Hypothalamus (tissue), 51 donors: Measurements from ENCODE around the gene OXSM.

Experiments used
- DNase-seq, 51 donors: peaks; one replicate each; lab custom pipeline; 2025; lab: John Stamatoyannopoulos, UW

OXSM gene

GRCh38 chr3:25789596-25790556 is at the start of gene OXSM:
Gene OXSM (plus strand): TSS chr3:25790090. CDS start chr3:25791021, 931 bp downstream.
- DNase-seq = peak; percentile 19 to 91 (median 71)

GRCh38 chr3:25744470-25744869 is 45.4 kb upstream of the OXSM start:
- no peak for DNase-seq

GRCh38 chr3:25747033-25747432 is 42.9 kb upstream of the OXSM start:
- no peak for DNase-seq

- DNase-seq = no peak
These were observed 41.7 kb upstream of the OXSM start for GRCh38 chr3:25748189-25748588.

- DNase-seq = no peak
These were observed 40.8 kb upstream of the OXSM start for GRCh38 chr3:25749031-25749581.

GRCh38 chr3:25751048-25751447 is 38.8 kb upstream of the OXSM start:
- no peak for DNase-seq

- DNase-seq = no peak
These were observed 38.2 kb upstream of the OXSM start for GRCh38 chr3:25751725-25752124.

GRCh38 chr3:25768851-25769250 is 21.0 kb upstream of the OXSM start:
- DNase-seq = no peak

GRCh38 chr3:25775936-25776335 is 14.0 kb upstream of the OXSM start:
- no peak for DNase-seq

GRCh38 chr3:25780618-25781017 is 9.3 kb upstream of the OXSM start:
- no peak for DNase-seq

- no peak for DNase-seq
These were observed 8.6 kb upstream of the OXSM start for GRCh38 chr3:25781145-25781757.

GRCh38 chr3:25781758-25782594 is 7.9 kb upstream of the OXSM start:
- DNase-seq = no peak

GRCh38 chr3:25782636-25782937 is 7.3 kb upstream of the OXSM start:
- no peak for DNase-seq

- DNase-seq = peak in 50 of 51 donors; percentile 32 to 88 (median 74)
These were observed 6.8 kb upstream of the OXSM start, which contains the start of gene NGLY1 for GRCh38 chr3:25782938-25783660. Gene NGLY1 (minus strand): TSS chr3:25783443. CDS start chr3:25783390, 53 bp downstream.

- peak in 21 of 51 donors; percentile 11 to 78 (median 60) for DNase-seq
These were observed 6.0 kb upstream of the OXSM start for GRCh38 chr3:25783661-25784512.

- DNase-seq = no peak
These were observed 4.9 kb upstream of the OXSM start for GRCh38 chr3:25784971-25785370.

- no peak for DNase-seq
These were observed 4.1 kb upstream of the OXSM start for GRCh38 chr3:25785826-25786225.

GRCh38 chr3:25787689-25788088 is 2.2 kb upstream of the OXSM start:
- DNase-seq = no peak

GRCh38 chr3:25789209-25789595 is 688 bp upstream of the OXSM start:
- DNase-seq = no peak
